ENCODE results near the gene TMEM80.

Gene TMEM80

DNA sequence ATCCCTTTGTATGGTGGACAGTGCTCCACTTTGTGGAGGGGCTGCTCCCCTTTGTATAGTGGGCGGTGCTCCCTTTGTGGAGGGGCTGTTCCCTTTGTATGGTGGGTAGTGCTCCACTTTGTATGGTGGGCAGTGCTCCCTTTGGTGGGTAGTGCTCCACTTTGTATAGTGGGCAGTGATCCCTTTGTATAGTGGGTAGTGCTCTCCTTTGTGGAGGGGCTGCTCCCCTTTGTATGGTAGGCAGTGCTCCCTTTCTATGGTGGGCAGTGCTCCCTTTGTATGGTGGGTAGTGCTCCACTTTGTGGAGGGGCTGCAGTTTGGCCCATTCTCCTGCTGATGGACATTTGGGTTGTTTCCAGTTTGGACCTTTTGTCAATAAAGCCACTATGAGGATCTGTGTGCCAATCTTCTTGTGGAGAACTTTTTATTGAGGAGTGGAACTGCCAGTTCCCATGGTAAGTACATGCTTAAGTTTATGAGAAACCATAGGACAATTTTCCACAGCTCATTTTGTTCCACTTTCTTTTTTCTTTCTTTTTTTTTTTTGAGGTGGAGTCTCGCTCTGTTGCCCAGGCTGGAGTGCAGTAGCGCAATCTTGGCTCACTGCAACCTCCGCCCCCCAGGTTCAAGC, 47.1 kb downstream of the TMEM80 start:
- H3K9ac ChIP-seq (ENCODE audit: low read length): no peak overlapping the region
- WGBS: 99% methylated on average over 4 of the region's 4 CpGs
- H4K91ac ChIP-seq (ENCODE audit: low read length): no peak overlapping the region
- H2BK12ac ChIP-seq (ENCODE audit: low read length in 2 of 2): no peak overlapping the region
- no peaks in the 10 kb centered on the region for H3K36me3 ChIP-seq (ENCODE audit: control insufficient read depth in 1 of 2, insufficient read depth in 2 of 2, low read depth in 1 of 2, low read length in 2 of 2)
- no peaks in the 10 kb centered on the region for H3K79me1 ChIP-seq (replicated peaks; ENCODE audit: low read length, poor library complexity, severe bottlenecking)
- no peak overlapping the region for H2BK120ac ChIP-seq (ENCODE audit: low read depth, low read length)
- no peak overlapping the region for H2BK15ac ChIP-seq (ENCODE audit: low read depth, poor library complexity, severe bottlenecking)
- H2AFZ ChIP-seq (ENCODE audit: low read depth, low read length): no peak overlapping the region
- no peak overlapping the region for H3K4me3 ChIP-seq (ENCODE audit: insufficient read depth in 1 of 2, low read depth in 1 of 2, low read length in 2 of 2)
- H3K27ac ChIP-seq (ENCODE audit: low read length, poor library complexity, severe bottlenecking): no peak overlapping the region
- H3K4ac ChIP-seq (ENCODE audit: low read depth in 1 of 2, low read length in 2 of 2): no peak overlapping the region
- H3K9me3 ChIP-seq (ENCODE audit: control insufficient read depth, low read length): no peaks in the 10 kb centered on the region
- H3K27me3 ChIP-seq (ENCODE audit: control insufficient read depth in 1 of 2, insufficient read depth in 1 of 2, low read length in 2 of 2): peaks cover 4 to 10% of the 10 kb centered on the region in 2 experiments
- no peak overlapping the region for H3K18ac ChIP-seq (ENCODE audit: low read depth in 1 of 2, low read length in 2 of 2)
- H2BK5ac ChIP-seq (ENCODE audit: low read depth, low read length, poor library complexity, severe bottlenecking): no peak overlapping the region
- no peak overlapping the region for H4K8ac ChIP-seq (ENCODE audit: low read length)
- H2AK5ac ChIP-seq (ENCODE audit: low read length, severe bottlenecking): no peak overlapping the region
- H3K23ac ChIP-seq (ENCODE audit: low read length in 2 of 2): no peak overlapping the region
- H3K4me1 ChIP-seq (ENCODE audit: control insufficient read depth, insufficient read depth, low read depth, low read length): peaks cover 5% of the 10 kb centered on the region
- no peak overlapping the region for H3K4me2 ChIP-seq (ENCODE audit: low read length, poor library complexity, severe bottlenecking)
- H3K14ac ChIP-seq (ENCODE audit: low read length in 2 of 2): no peak overlapping the region
- no peak for DNase-seq

DNA sequence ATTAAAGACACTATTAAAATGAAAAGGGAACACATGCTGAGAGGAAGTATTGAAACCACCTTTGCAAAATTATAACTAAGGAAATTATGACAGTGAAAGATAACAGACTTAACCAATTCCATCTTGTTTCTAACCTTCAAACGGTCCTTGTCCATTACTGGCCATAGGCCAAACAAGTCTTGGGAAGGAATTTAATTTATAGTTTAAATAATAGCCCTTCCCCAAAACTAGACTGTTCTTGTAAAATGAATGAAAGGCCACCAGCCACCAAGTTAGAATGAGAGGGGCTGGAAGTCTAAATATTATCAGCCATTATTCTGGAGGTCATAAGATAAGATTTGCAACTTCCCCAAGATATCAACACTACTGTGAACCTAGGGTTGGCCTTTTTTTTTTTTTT, 49.8 kb downstream of the TMEM80 start:
- DNase-seq: no peak
- Histone ChIP-seq H2BK5ac (ENCODE audit: low read depth, low read length, poor library complexity, severe bottlenecking) (no peak overlapping the region), H3K79me1 (replicated peaks; ENCODE audit: low read length, poor library complexity, severe bottlenecking) (no peaks in the 10 kb centered on the region), H3K4me2 (ENCODE audit: low read length, poor library complexity, severe bottlenecking) (no peak overlapping the region), H2BK120ac (ENCODE audit: low read depth, low read length) (no peak overlapping the region), H4K91ac (ENCODE audit: low read length) (no peak overlapping the region), H3K4me1 (ENCODE audit: control insufficient read depth, insufficient read depth, low read depth, low read length) (peaks cover 13% of the 10 kb centered on the region), H3K27me3 (ENCODE audit: control insufficient read depth in 1 of 2, insufficient read depth in 1 of 2, low read length in 2 of 2) (no peaks in the 10 kb centered on the region), H2BK12ac (ENCODE audit: low read length in 2 of 2) (no peak overlapping the region), H2BK15ac (ENCODE audit: low read depth, poor library complexity, severe bottlenecking) (no peak overlapping the region), H2AFZ (ENCODE audit: low read depth, low read length) (no peak overlapping the region), H3K23ac (ENCODE audit: low read length in 2 of 2) (no peak overlapping the region), H3K14ac (ENCODE audit: low read length in 2 of 2) (no peak overlapping the region), H3K9ac (ENCODE audit: low read length) (no peak overlapping the region), H3K4me3 (ENCODE audit: insufficient read depth in 1 of 2, low read depth in 1 of 2, low read length in 2 of 2) (no peak overlapping the region), H3K9me3 (ENCODE audit: control insufficient read depth, low read length) (no peaks in the 10 kb centered on the region), H3K36me3 (ENCODE audit: control insufficient read depth in 1 of 2, insufficient read depth in 2 of 2, low read depth in 1 of 2, low read length in 2 of 2) (no peaks in the 10 kb centered on the region), H3K4ac (ENCODE audit: low read depth in 1 of 2, low read length in 2 of 2) (no peak overlapping the region), H3K18ac (ENCODE audit: low read depth in 1 of 2, low read length in 2 of 2) (no peak overlapping the region), H2AK5ac (ENCODE audit: low read length, severe bottlenecking) (no peak overlapping the region), H4K8ac (ENCODE audit: low read length) (no peak overlapping the region), H3K27ac (ENCODE audit: low read length, poor library complexity, severe bottlenecking) (no peak overlapping the region)
- WGBS: no CpG with 5 or more reads among the region's 1 CpG

DNA sequence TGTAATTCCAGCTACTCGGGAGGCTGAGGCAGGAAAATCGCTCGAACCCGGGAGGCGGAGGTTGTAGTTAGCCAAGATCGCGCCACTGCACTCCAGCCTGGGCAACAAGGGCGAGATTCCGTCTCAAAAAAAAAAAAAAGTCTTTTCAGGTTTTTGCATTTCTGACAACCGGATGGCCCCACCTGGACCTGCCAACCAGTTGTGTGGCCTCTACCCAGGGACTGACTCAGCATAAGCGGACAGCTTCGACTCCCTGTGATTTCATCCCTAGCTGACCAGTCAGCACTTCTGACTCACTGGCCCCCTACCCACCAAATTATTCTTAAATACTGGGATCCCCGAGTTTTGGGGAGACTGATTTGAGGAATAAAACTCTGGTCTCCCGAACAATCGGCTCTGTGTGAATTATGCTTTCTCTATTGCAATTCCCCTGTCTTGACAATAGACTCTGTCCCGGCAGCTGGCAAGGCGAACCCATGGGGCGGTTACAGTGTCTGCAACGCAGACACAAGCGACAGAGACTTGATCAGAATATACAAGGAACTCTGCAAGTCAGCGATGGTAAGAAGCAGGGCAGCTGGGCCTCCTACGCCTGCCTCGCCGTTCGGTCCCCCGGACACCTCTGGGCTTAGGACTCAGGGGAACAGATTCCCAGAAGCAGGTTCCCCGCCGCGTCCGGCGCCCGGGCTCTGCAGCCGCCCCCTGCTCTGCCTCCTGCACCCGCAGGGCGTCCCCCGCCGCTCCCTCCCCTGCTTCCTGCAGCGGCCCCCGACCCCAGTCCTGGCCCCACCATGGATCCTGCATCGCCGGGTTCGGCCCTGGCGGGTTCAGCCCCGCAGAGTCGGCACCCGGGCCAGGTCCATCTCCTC, 50.9 kb downstream of the TMEM80 start:
- H3K4ac ChIP-seq (ENCODE audit: low read depth in 1 of 2, low read length in 2 of 2): peak overlapping the region in 1 of 2 experiments; percentile 37
- no peak overlapping the region for H2BK15ac ChIP-seq (ENCODE audit: low read depth, poor library complexity, severe bottlenecking)
- peak overlapping the region; percentile 75 for H4K91ac ChIP-seq (ENCODE audit: low read length)
- peak overlapping the region; percentile 1 for H3K27ac ChIP-seq (ENCODE audit: low read length, poor library complexity, severe bottlenecking)
- peaks cover 13% of the 10 kb centered on the region for H3K4me1 ChIP-seq (ENCODE audit: control insufficient read depth, insufficient read depth, low read depth, low read length)
- peak overlapping the region; percentile 24 for H2BK5ac ChIP-seq (ENCODE audit: low read depth, low read length, poor library complexity, severe bottlenecking)
- no peaks in the 10 kb centered on the region for H3K36me3 ChIP-seq (ENCODE audit: control insufficient read depth in 1 of 2, insufficient read depth in 2 of 2, low read depth in 1 of 2, low read length in 2 of 2)
- H3K23ac ChIP-seq (ENCODE audit: low read length in 2 of 2): peak overlapping the region in 1 of 2 experiments; percentile 77
- peak overlapping the region in 1 of 2 experiments; percentile 73 for H3K14ac ChIP-seq (ENCODE audit: low read length in 2 of 2)
- H2AK5ac ChIP-seq (ENCODE audit: low read length, severe bottlenecking): no peak overlapping the region
- peak overlapping the region; percentile 47 for H3K9ac ChIP-seq (ENCODE audit: low read length)
- H3K4me2 ChIP-seq (ENCODE audit: low read length, poor library complexity, severe bottlenecking): peak overlapping the region; percentile 99
- H2BK120ac ChIP-seq (ENCODE audit: low read depth, low read length): peak overlapping the region; percentile 61
- no peaks in the 10 kb centered on the region for H3K79me1 ChIP-seq (replicated peaks; ENCODE audit: low read length, poor library complexity, severe bottlenecking)
- WGBS: 29% methylated on average over 43 of the region's 46 CpGs
- H3K4me3 ChIP-seq (ENCODE audit: insufficient read depth in 1 of 2, low read depth in 1 of 2, low read length in 2 of 2): peak overlapping the region; percentile 88 to 98
- peak overlapping the region; percentile 92 for H4K8ac ChIP-seq (ENCODE audit: low read length)
- peak overlapping the region; percentile 93 for H2AFZ ChIP-seq (ENCODE audit: low read depth, low read length)
- H3K9me3 ChIP-seq (ENCODE audit: control insufficient read depth, low read length): no peaks in the 10 kb centered on the region
- peak; percentile 36 for DNase-seq
- H3K27me3 ChIP-seq (ENCODE audit: control insufficient read depth in 1 of 2, insufficient read depth in 1 of 2, low read length in 2 of 2): no peaks in the 10 kb centered on the region
- H3K18ac ChIP-seq (ENCODE audit: low read depth in 1 of 2, low read length in 2 of 2): peak overlapping the region; percentile 33 to 93
- H2BK12ac ChIP-seq (ENCODE audit: low read length in 2 of 2): no peak overlapping the region
